Endothelial cell of hepatic sinusoid (primary cell): ENCODE data around the gene DPYD.

Experiments
- in situ Hi-C: cut with HindIII; loops from 2 replicates; pipeline ENCODE4 v1.10.0; 2017; ENCODE audit warnings: low sequenced_read_pairs

Gene DPYD

GRCh38 chr1:97073169-97073568 is 847.7 kb downstream of the DPYD start:
- in situ Hi-C loops, result no loop called here

GRCh38 chr1:97071173-97071572 is 849.7 kb downstream of the DPYD start:
- in situ Hi-C loops, result no loop called here

- in situ Hi-C loops, result no loop called here
Measured at GRCh38 chr1:97070376-97070775, 850.5 kb downstream of the DPYD start.

GRCh38 chr1:97069312-97069711 is 851.5 kb downstream of the DPYD start:
- in situ Hi-C loops, result no loop called here

GRCh38 chr1:97066860-97067259 is 854.0 kb downstream of the DPYD start:
- in situ Hi-C loops, result no loop called here

- in situ Hi-C loops, result no loop called here
Measured at GRCh38 chr1:97063532-97063931, 857.3 kb downstream of the DPYD start.

GRCh38 chr1:97061604-97062003 is 859.2 kb downstream of the DPYD start:
- in situ Hi-C loops, result no loop called here

- in situ Hi-C loops, result no loop called here
Measured at GRCh38 chr1:97056386-97056785, 864.4 kb downstream of the DPYD start.

- in situ Hi-C loops, result no loop called here
Measured at GRCh38 chr1:97053268-97053667, 867.6 kb downstream of the DPYD start.

GRCh38 chr1:97051823-97052222 is 869.0 kb downstream of the DPYD start:
- in situ Hi-C loops, result no loop called here

- in situ Hi-C loops, result no loop called here
Measured at GRCh38 chr1:97050506-97050905, 870.3 kb downstream of the DPYD start.

- in situ Hi-C loops, result no loop called here
Measured at GRCh38 chr1:97047421-97047793, 873.4 kb downstream of the DPYD start.

GRCh38 chr1:97046765-97047420 is 873.9 kb downstream of the DPYD start:
- in situ Hi-C loops, result no loop called here

GRCh38 chr1:97044159-97044760 is 876.6 kb downstream of the DPYD start:
- in situ Hi-C loops, result no loop called here

GRCh38 chr1:97042551-97042950 is 878.3 kb downstream of the DPYD start:
- in situ Hi-C loops, result no loop called here

- in situ Hi-C loops, result no loop called here
Measured at GRCh38 chr1:97041026-97041425, 879.8 kb downstream of the DPYD start.

- in situ Hi-C loops, result no loop called here
Measured at GRCh38 chr1:97038410-97038809, 882.4 kb downstream of the DPYD start.

GRCh38 chr1:97034651-97035050 is 886.2 kb downstream of the DPYD start:
- in situ Hi-C loops, result no loop called here

- in situ Hi-C loops, result no loop called here
Measured at GRCh38 chr1:97033949-97034348, 886.9 kb downstream of the DPYD start.
